Activated T-cell treated with anti-CD3 and anti-CD28 coated beads for 24 hours (primary cell): ENCODE data around the gene JAG2.
A peak's percentile ranks its signal among the peaks of the same experiment; 100 is the strongest.

ENCODE experiments used
- DNase-seq: peaks from one replicate; pipeline ENCODE4 v3.0.0-alpha.2; 2020; ENCODE audit warnings: low read depth

JAG2 gene

GRCh38 chr14:105203701-105204100 lies 35.1 kb upstream of the JAG2 start:
- no peak for DNase-seq

- peak; percentile 40 for DNase-seq
Measured at GRCh38 chr14:105203057-105203531, 34.5 kb upstream of the JAG2 start.

DNA sequence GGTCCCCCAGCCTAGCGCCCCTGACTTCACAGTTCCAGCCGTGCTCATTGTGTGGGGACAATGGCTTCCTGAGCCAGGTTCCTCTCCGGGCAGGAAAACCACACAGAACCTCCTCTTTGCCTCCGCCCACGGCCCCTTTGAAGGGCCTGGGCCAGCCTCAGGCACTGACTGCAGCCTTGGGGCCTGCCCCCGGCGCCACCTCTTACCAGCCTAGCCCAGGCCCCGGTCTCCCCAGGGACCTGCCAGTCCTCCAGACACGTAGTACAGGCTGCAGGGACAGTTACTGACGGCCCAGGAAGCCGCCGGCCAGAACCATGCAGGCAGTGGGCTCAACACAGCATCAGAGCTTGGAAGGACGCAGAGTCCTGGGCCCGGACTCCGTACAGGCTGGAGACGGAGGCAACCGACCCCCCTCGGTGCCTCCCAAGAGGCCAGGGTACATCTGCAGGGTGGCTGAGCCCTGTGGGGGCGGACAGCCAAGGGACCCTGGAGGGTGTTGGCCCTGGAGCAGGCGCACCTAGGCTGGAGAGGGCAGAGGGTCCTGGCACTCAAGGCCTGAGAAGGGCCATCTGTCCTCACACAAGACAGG lies 33.4 kb upstream of the JAG2 start:
- no peak for DNase-seq

DNA sequence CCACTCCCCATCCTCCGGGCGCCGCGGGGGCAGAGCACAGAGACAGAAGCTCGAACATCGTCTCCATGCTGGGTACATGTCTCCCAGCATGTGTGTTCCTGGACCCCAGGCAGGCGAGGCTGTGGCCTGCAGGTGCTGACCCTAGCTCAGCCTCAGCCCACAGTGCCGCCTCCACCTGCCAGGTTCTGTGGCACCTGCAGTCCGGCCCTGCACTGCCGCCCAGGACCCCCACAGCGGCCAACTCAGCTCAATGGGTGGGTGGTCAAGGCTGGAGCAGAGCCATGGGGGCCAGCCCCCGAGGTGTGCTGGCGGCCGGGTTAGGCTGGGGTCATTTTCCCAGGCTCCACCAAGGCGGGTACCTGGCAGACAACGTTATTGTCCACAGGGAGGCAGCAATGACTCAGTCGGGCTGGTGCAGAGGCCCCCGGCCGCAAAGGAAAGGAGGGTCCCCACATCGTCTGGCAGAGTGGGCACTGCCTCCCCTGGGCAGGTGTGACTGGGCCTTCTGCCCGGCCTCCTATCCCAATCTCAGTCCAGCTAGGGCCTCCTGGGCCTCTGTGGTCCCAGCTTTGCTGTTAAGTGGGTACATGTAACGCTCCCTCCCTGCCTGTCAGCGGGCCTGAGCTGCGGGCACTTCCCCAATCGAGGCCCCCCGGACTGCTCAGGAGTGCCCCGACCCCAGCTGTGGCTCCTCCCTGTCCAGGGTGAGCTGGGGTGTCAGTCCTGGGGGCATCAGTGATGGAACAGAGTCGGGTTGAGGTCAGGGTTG lies 32.8 kb upstream of the JAG2 start:
- DNase-seq = no peak

- no peak for DNase-seq
Measured at GRCh38 chr14:105200641-105201040, 32.1 kb upstream of the JAG2 start.

- no peak for DNase-seq
Measured at GRCh38 chr14:105200074-105200473, 31.5 kb upstream of the JAG2 start.

DNA sequence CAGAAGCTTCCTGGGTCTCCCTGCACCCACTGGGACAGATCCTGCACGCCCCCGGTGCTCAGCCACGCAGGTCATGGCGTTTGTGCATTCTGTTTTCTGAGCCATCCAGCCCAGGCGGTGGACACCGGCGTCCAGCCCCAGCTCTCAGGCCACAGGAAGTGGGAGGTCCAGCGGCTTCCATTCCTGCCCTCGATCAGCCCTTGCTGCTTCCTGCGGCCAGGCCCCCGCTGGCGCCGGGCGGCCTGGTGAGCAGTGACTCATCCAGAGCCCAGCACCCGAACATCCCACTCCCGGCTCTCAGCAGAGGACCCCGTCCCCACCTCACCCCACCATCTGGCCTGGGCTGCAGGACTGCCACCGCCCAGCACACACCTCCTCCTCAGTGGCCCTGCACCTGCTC lies 30.5 kb upstream of the JAG2 start:
- no peak for DNase-seq

- DNase-seq = no peak
Measured at GRCh38 chr14:105198588-105198987, 30.0 kb upstream of the JAG2 start.

DNA sequence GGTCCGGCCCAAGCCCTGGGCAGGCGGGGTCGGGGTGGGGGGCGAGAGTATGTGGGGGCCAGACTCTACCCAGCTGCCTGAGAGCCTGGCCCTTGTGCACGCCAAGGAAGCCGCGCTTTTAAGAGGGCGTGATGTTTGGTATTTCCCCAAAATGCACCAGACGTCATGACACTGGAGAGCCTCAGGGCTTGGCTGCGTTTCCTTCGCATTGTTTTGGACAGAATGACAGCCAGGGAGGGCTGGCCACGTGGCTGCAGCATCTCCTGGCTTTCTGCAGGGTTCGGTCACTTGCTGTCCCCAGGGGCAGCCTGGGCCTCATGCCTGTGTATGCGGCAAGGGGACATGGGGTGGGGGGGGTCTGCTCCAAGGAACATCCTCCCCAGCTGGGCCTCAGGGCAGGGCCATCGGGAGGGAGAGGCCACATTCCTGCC lies 28.6 kb upstream of the JAG2 start:
- DNase-seq = no peak

DNA sequence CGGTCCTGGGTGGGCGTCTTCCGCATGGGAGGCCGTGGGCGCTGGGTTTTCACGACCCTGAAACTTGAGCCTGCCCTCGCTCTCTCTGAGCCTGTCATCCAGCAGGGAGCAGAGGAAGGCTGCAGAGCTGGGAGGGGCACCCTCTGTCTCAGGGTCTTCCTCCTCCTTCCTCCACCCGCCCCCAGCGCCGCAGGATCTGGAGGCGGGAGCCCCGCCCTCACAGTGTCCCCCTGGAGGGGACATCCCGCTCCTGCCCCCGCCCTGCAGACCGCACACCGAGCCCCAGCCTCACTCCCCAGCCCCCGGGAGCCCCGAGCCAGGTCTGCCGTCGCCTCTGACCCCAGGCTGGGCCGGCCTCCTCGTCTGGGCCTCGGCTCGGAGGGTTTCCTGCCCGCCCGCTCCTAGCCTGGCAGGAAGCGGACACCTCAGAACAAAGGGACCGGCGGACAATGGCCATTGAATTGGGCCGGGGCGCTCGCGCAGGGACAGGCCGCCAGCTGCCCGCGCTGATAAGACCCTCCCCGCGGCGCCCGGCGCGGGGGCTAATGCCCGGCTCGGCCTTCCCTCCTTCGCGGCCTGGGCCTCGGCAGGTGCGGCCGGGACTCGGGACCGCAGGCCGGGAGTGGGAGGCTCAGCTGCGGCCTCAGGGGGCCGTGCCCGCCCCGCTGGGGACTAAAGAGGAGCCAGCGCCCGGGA lies 27.8 kb upstream of the JAG2 start:
- DNase-seq = no peak

GRCh38 chr14:105195522-105196264 lies 27.1 kb upstream of the JAG2 start:
- no peak for DNase-seq

DNA sequence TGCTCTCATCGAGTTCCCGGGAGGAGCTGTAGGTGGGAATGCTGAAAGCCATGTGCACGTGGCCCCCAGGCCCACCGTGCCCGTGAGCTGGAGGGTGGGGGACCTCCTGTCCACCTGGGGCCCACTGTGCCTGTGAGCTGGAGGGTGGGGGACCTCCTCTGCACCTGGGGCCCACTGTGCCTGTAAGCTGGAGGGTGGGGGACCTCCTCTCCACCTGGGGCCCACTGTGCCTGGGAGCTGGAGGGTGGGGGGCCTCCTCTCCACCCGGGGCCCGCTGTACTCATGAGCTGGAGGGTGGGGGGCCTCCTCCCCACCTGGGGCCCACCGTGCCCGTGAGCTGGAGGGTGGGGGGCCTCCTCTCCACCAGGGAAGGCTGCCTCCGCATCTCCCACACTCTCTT lies 26.5 kb upstream of the JAG2 start:
- DNase-seq = no peak

DNA sequence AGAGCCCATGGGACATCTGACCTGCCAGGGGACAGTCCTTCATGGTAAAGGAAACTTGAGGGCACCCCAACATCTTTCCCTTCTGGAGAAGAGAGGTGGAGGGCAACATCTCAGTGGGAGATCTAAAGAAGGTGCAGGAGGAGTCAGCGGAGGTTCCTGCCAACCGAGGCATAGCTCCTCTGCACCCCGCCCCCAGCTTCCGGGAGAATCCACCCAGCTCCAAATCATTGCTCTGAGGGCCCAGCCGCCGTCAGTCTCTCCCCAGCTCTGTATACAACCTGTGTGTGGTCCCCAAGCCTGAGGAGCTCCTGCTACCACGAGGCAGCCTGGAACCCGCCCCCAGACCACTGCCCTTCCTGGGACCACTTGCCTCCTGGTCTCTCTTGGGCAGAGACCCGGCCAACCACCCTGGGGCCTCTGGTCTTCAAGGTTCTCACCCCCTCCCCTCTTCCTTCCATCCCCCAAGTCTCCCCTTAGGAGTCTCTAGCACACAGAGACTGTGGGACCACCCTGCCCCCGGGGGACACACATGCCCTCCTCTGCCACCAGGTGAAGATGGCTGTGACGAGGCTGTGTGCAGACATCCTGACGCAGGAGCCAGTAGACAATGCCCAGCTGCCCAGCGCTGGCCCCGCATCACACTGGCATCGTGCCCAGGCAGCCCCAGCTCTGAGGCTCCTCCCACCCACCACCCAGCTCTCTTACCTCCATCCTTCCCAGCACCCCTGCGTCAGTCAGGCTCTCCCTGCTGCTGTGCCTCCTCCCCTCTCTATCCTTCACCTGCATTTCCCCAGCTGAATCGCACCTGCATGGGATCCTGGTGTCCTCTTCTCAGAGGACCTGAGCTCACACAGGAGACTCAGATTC lies 25.6 kb upstream of the JAG2 start:
- DNase-seq = no peak

- DNase-seq = no peak
Measured at GRCh38 chr14:105192866-105193731, 24.5 kb upstream of the JAG2 start.

- DNase-seq = no peak
Measured at GRCh38 chr14:105187935-105188524, 19.5 kb upstream of the JAG2 start.

GRCh38 chr14:105187116-105187515 lies 18.5 kb upstream of the JAG2 start:
- no peak for DNase-seq

DNA sequence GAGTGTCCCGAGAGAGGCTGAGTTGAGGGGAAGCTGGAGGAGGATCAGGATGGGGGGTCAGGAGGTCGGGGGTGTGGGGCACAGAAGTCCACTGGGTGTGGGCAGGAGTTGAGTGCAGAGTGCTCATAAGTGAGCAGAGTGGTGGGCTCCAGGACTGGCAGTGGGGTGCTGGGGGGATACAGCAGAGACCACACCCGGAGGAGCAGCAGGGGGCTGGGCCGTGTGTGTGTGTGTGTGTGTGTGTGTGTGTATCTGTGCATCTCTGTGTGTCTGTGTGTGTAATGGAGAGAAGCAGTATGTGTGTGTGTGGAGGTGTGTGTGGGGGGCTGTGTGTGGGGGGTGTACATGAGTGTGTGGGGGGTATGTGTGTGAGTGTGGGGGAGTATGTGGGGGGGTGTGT lies 17.4 kb upstream of the JAG2 start:
- DNase-seq = no peak

GRCh38 chr14:105185001-105185400 lies 16.4 kb upstream of the JAG2 start:
- no peak for DNase-seq

GRCh38 chr14:105184461-105184860 lies 15.9 kb upstream of the JAG2 start:
- DNase-seq = no peak
